Measurements from ENCODE around the gene CNST. TPM values are rescaled to one million over a fixed set of nuclear protein-coding genes. Genes with fewer than 3 reads are reported as not detected.

CNST gene
- total RNA-seq, 1 experiment from 2014 or later = 14.8 TPM

- CTCF ChIA-PET = no interaction called here
- no peak for TF ChIP-seq CTCF (IDR thresholded peaks at IDR 0.05; ENCODE audit: insufficient read depth in 1 of 2, low read depth in 1 of 2, low read length in 1 of 2, severe bottlenecking in 1 of 2, unreplicated experiment in 1 of 2)
Measured at GRCh38 chr1:246613096-246613758, 47.0 kb downstream of the CNST start.

DNA sequence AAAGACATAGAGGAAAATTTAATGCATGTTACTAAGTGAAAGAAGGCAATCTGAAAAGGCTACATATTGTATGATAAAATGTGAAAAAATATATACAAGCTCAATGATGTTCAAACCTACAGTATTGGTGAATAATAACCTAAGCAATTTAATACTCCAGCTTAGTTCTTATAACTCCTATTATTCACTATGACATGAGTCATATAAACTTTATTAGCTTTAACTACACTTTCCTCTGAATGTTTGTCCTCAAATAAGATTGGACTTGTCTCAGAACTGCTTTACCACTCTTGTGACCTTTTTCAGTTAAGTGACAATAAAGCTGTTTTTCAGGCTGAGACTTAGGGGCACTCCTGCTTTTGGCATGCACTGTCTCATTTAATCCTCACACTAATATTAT, 50.9 kb downstream of the CNST start:
- no peak overlapping the region for H3K4me3 ChIP-seq (ENCODE audit: low read depth, low read length)
- H3K9me3 ChIP-seq = no peaks in the 10 kb centered on the region
- Mint-ChIP-seq H3K27me3 (ENCODE audit: insufficient read depth, unreplicated experiment) (no peaks in the 10 kb centered on the region), H3K4me3 (ENCODE audit: unreplicated experiment) (no peak overlapping the region), H3K9me3 (ENCODE audit: unreplicated experiment) (no peaks in the 10 kb centered on the region), H3K27ac (ENCODE audit: unreplicated experiment) (no peak overlapping the region), H3K4me1 (ENCODE audit: low read depth, unreplicated experiment) (no peaks in the 10 kb centered on the region), H3K36me3 (ENCODE audit: insufficient read depth, unreplicated experiment) (peaks cover 6% of the 10 kb centered on the region)
- no peak for TF ChIP-seq CTCF (IDR thresholded peaks at IDR 0.05; ENCODE audit: insufficient read depth in 1 of 2, low read depth in 1 of 2, low read length in 1 of 2, severe bottlenecking in 1 of 2, unreplicated experiment in 1 of 2)
- no TSS peak for BruUV-seq (replicated peaks)
- ChIA-PET POLR2A (no interaction called here), CTCF (no interaction called here)
- no peak for DNase-seq
- no peaks in the 10 kb centered on the region for H3K27me3 ChIP-seq (replicated peaks; ENCODE audit: control insufficient read depth, insufficient read depth, low read length)
- no peaks in the 10 kb centered on the region for H3K36me3 ChIP-seq (ENCODE audit: control insufficient read depth, insufficient read depth, low read length)
- H3K4me1 ChIP-seq = no peaks in the 10 kb centered on the region
- intact Hi-C loops (cut with micrococcal nuclease; ENCODE audit: unreplicated experiment) = no loop called here

More at GRCh38 chr1:246613096-246613758, 47.0 kb downstream of the CNST start:
- no peaks in the 10 kb centered on the region for H3K4me1 Mint-ChIP-seq (ENCODE audit: low read depth, unreplicated experiment)
- Histone ChIP-seq H3K27me3 (replicated peaks; ENCODE audit: control insufficient read depth, insufficient read depth, low read length) (no peaks in the 10 kb centered on the region), H3K36me3 (ENCODE audit: control insufficient read depth, insufficient read depth, low read length) (no peaks in the 10 kb centered on the region), H3K4me3 (ENCODE audit: low read depth, low read length) (no peak overlapping the region), H3K9me3 (no peaks in the 10 kb centered on the region), H3K4me1 (peaks cover 14% of the 10 kb centered on the region; the same call in 1 of the 2 replicates)
- H3K9me3 Mint-ChIP-seq (ENCODE audit: unreplicated experiment) = no peaks in the 10 kb centered on the region
- H3K36me3 Mint-ChIP-seq (ENCODE audit: insufficient read depth, unreplicated experiment) = peaks cover 15% of the 10 kb centered on the region
- intact Hi-C loops (cut with micrococcal nuclease; ENCODE audit: unreplicated experiment) = no loop called here
- POLR2A ChIA-PET = no interaction called here
- no peak overlapping the region for H3K4me3 Mint-ChIP-seq (ENCODE audit: unreplicated experiment)
- H3K27me3 Mint-ChIP-seq (ENCODE audit: insufficient read depth, unreplicated experiment) = no peaks in the 10 kb centered on the region
- H3K27ac Mint-ChIP-seq (ENCODE audit: unreplicated experiment) = no peak overlapping the region
- no TSS peak for BruUV-seq (replicated peaks)
- DNase-seq = no peak

- POLR2A ChIA-PET = no interaction called here
Measured at GRCh38 chr1:246617768-246618167, 51.5 kb downstream of the CNST start.

More at GRCh38 chr1:246617768-246618167, 51.5 kb downstream of the CNST start:
- Mint-ChIP-seq H3K9me3 (ENCODE audit: unreplicated experiment) (no peaks in the 10 kb centered on the region), H3K4me3 (ENCODE audit: unreplicated experiment) (no peak overlapping the region), H3K27me3 (ENCODE audit: insufficient read depth, unreplicated experiment) (no peaks in the 10 kb centered on the region), H3K36me3 (ENCODE audit: insufficient read depth, unreplicated experiment) (peaks cover 6% of the 10 kb centered on the region), H3K4me1 (ENCODE audit: low read depth, unreplicated experiment) (no peaks in the 10 kb centered on the region), H3K27ac (ENCODE audit: unreplicated experiment) (no peak overlapping the region)
- no peak for DNase-seq
- H3K4me3 ChIP-seq (ENCODE audit: low read depth, low read length) = no peak overlapping the region
- no peaks in the 10 kb centered on the region for H3K36me3 ChIP-seq (ENCODE audit: control insufficient read depth, insufficient read depth, low read length)
- no peaks in the 10 kb centered on the region for H3K9me3 ChIP-seq
- no peaks in the 10 kb centered on the region for H3K4me1 ChIP-seq
- no TSS peak for BruUV-seq (replicated peaks)
- H3K27me3 ChIP-seq (replicated peaks; ENCODE audit: control insufficient read depth, insufficient read depth, low read length) = no peaks in the 10 kb centered on the region
- TF ChIP-seq CTCF (IDR thresholded peaks at IDR 0.05; ENCODE audit: insufficient read depth in 1 of 2, low read depth in 1 of 2, low read length in 1 of 2, severe bottlenecking in 1 of 2, unreplicated experiment in 1 of 2) = no peak
- CTCF ChIA-PET = no interaction called here
- intact Hi-C loops (cut with micrococcal nuclease; ENCODE audit: unreplicated experiment) = no loop called here

All from Caco-2 (cell line).